Fibroblast of mammary gland (primary cell): ENCODE data around the gene TMEM182.

Experiments used
- DNase-seq: peaks from one replicate; pipeline ENCODE4 v3.0.0-alpha.2; 2010; ENCODE audit warnings: low read depth
- H3K4me3 ChIP-seq: 2 replicates; pipeline ENCODE4 v1.5.1; 2011; ENCODE audit warnings: low read depth, mild to moderate bottlenecking, low read length, moderate library complexity; ENCODE audit not compliant: control insufficient read depth
- CTCF ChIP-seq: conservative IDR thresholded peaks from 2 replicates; pipeline ENCODE4 v1.5.1; 2011; ENCODE audit warnings: low read depth, low read length, inconsistent platforms; ENCODE audit not compliant: control insufficient read depth, insufficient read depth

The TMEM182 gene

GRCh38 chr2:102765061-102765460, 3.2 kb downstream of the TMEM182 start:
- no peak for DNase-seq
- TF ChIP-seq CTCF = no peak
- H3K4me3 ChIP-seq = no peak overlapping the region

GRCh38 chr2:102768253-102768652, 6.4 kb downstream of the TMEM182 start:
- no peak for DNase-seq
- H3K4me3 ChIP-seq = no peak overlapping the region
- no peak for TF ChIP-seq CTCF

GRCh38 chr2:102768892-102769291, 7.1 kb downstream of the TMEM182 start:
- no peak for TF ChIP-seq CTCF
- no peak overlapping the region for H3K4me3 ChIP-seq
- DNase-seq = no peak

- DNase-seq = no peak
- TF ChIP-seq CTCF = no peak
- H3K4me3 ChIP-seq = no peak overlapping the region
Observed at GRCh38 chr2:102770506-102770905, 8.7 kb downstream of the TMEM182 start.

GRCh38 chr2:102771114-102771513, 9.3 kb downstream of the TMEM182 start:
- DNase-seq = no peak
- TF ChIP-seq CTCF = no peak
- no peak overlapping the region for H3K4me3 ChIP-seq

GRCh38 chr2:102772659-102773058, 10.8 kb downstream of the TMEM182 start:
- no peak for TF ChIP-seq CTCF
- no peak overlapping the region for H3K4me3 ChIP-seq
- DNase-seq = no peak

- no peak for TF ChIP-seq CTCF
- H3K4me3 ChIP-seq = no peak overlapping the region
- DNase-seq = no peak
Observed at GRCh38 chr2:102773149-102773705, 11.4 kb downstream of the TMEM182 start.
